Hippocampal formation (tissue), 2 donors: ENCODE results near the gene FAM76A.
"Not testable (repeated sequence)": the region's sequence is repeated elsewhere in the genome, so short reads cannot be mapped to it uniquely, and the experiment has no call there.

Source experiments
- DNase-seq, 2 donors: peaks; one replicate each; lab custom pipeline; 2025; lab: John Stamatoyannopoulos, UW

The FAM76A gene

DNA sequence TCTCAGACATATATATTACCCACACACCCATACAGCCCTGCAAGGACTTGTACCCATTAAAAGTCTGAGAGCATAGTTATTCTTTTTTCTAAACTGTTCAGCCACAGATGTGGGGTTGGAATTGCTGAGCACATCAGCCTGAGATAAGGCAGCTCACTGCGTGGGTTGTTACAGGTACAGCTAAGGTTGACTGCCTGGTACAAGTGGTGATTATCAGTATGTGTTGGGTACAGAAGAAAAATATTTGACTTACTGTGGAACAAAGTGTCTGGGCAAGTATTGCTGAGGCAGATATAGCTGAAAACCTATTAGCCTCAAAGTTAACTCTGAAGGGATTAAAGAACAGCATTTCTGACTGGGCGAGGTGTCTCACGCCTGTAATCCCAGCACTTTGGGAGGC, 52.3 kb downstream of the FAM76A start:
- no peak for DNase-seq

DNA sequence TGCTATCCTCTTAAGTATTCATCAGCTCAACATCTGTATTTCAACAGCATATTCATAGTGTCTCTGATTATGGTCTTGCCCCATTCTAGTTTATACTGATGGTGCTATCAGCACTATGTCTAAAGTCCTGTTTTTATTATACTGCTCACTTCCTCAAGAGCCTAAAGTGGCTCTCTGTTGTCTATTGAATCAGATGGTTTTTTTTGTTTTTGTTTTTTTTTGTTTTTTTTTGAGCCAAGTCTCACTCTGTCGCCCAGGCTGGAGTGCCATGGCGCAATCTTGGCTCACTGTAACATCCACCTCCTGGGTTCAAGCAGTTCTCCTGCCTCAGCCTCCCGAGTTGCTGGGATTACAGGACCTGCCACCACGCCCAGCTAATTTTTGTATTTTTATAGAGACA, 53.4 kb downstream of the FAM76A start:
- no peak for DNase-seq

DNA sequence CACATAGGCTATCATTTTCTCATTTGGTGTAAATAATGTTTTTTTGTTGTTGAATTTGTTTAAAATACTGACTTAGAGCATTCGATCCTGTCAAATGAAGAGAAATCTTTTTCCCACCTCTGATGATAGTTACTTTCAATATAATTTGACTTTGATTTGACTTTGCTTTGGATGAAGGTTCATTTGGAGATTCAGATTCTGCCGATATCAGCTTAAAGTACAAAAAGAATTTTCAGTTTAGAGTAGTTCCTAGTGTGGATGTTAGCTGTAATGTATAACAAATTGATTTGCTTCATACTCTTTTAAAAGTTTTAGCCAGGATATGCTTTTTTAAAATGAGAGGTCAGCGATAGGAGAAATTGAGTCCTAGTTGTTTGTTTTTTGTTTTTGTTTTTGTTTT, 57.2 kb downstream of the FAM76A start:
- DNase-seq = no peak

DNA sequence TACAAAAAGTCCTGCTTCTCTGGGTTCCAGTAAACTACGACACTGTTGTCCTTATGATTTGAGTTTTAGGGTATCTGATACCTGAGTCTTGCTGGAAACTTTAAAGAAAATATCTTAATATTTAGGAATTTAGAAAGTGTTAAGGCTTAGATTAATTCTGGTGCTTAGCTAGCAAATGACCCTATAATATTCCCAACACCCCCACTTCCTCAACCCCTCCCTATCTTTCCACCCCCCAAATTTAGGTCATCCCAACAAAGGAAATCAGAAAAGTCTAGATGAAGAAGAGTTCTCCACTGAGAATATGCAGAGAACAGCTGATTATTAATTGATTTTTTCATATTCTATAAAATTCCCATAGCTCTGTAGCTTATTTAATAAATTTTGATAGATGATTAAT, 58.9 kb downstream of the FAM76A start:
- no peak for DNase-seq

DNA sequence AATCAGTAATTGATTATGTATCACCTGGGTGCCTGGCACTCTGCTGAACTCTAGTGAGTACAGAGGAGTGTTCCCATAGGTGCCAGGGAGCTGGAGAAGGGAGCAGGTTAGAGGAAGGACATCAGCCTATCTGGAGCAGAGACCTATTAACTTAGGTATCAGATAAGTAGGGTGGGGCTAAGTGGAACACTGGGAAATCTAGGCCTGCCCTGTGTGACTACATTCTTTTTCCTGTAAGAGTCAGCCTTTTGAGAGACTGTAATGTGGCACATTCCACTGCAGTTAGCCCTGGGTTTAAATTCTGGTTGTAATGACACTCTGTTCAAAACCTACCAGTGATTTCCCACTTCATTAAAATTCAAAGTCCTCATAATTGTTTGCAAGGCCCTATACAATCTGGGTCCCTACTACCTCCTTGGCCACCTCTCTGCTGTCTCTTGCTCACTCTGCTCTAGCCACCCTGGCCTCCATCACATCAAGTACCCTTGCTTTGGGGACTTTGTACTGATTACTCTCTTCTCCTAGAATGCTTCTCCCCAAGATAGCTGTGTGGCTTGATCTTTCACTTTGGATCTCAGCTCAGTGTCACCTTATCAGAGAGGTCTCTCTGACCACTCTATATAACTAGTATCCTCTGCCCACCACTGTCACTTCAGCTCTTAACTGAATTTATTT, 60.2 kb downstream of the FAM76A start:
- DNase-seq = no peak

DNA sequence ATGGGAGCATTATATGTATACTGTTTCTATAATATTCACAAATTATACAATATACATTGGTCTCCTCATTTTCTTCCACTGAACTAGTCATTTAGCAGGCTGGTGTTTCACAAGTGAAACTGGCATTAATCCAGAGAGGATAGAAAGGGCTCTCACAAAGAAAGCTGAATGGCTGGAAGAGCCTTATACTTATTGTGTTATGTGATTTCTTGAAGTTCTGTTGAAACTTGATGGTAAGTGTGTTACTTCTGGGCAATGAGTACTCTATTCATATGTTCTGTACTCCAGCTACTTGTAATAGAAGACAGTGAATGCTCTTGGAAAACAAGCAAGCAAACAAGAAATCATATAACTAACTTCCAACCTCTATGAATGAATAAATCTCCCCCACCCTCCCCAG, 62.1 kb downstream of the FAM76A start:
- DNase-seq = no peak

DNA sequence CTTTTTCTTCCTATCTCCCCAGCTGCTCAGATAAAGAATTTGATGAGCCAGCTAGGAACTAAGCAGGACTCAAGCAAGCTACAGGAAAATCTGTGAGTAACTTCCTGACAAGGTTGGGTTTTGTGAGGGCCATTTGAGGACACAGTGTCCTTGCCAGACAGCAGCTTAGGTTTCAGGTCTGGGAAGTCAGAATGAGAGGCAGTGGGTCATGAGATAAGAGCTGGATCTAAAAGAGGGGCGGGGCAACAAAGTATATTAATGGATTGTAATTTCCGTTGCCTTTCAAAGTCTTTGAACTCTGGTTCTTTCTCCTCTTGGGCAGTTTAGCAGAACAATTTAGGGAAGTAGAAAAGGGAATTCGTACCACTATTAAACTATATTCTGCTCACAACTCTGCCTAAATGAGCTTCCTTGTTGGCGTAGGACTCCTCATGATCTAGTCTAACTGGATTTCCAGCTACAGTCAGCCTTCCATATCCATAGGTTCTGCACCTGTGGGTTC, 63.8 kb downstream of the FAM76A start:
- DNase-seq = no peak

DNA sequence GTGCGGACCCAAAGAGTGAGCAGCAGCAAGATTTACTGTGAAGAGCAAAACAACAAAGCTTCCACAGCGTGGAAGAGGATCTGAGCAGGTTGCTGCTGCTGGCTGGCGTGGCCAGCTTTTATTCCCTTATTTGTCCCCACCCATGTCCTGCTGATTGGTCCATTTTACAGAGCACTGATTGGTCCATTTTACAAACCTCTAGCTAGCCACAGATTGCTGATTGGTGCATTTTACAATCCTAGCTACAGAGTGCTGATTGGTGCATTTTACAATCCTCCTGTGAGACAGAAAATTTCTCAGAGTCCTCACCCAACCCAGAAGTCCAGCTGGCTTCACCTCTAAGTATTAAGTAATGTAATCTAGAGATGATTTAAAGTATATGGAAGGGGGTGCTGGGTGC, 64.5 kb downstream of the FAM76A start:
- not testable (repeated sequence) for DNase-seq

DNA sequence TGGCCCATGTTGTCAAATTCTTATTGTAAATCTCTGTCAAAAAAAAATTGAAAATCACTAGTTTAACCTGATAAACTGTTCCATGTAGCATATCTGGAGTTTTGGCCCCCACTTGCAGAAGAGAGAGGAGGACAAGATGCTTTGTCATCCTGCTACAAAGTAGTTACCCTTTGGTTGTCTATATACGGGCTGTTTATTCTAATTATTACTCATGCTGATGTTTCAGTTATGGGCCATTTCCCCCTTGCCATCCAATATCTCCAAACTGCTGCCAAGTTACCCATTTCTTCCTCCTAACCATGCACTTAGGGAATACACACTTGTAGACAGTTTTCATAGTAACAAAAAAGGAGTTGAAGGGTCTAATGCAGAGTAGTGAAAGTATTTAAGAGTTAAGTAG, 69.8 kb downstream of the FAM76A start:
- DNase-seq = no peak

DNA sequence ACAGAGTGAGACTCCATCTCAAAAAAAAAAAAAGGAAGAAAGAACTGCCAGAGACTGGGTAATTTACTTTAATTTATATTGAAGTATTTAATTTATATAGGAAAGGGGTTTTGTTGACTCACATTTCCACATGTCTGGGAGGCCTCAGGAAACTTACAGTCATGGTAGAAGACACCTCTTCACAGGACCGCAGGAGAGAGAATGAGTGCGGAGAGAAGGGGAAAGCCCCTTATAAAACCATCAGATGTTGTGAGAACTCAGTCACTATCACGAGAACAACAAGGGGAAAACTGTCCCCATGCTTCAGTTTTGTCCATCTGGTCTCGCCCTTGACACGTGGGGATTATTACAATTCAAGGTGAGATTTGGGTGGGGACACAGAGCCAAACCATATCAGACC, 79.0 kb downstream of the FAM76A start:
- no peak for DNase-seq

DNA sequence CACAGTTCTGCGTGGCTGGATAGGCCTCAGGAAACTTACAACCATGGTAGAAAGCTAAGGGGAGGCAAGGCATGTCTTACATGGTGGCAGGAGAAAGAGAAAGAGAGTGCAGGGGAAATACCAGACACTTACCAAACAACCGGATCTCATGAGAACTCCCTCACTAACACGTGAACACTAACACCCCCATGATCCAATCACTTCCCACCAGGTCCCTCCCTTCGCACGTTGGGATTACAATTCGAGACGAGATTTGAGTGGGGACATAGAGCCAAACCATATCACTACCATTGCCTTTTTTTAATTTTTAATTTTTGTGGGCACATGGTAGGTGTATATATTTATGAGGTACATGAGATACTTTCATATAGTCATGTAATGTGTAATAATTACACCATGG, 81.0 kb downstream of the FAM76A start:
- DNase-seq = no peak

DNA sequence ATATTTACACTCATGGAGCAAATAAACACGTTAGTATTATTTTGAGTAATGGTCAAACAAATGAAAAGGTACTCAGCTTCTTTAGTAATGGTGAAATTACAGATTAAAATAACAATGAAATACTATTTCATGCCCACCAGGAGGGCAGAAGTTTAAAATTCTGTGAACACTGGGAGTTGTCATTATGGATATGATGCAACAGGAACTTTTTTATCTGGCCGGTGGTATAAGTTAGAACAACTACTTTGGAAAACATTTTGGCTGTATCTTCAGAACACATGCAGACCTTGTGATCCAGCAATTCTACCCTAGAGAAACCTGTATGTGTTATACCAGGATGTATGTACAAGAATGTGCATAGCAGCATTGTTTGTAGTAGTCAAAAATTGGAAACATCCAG, 81.6 kb downstream of the FAM76A start:
- DNase-seq = no peak

DNA sequence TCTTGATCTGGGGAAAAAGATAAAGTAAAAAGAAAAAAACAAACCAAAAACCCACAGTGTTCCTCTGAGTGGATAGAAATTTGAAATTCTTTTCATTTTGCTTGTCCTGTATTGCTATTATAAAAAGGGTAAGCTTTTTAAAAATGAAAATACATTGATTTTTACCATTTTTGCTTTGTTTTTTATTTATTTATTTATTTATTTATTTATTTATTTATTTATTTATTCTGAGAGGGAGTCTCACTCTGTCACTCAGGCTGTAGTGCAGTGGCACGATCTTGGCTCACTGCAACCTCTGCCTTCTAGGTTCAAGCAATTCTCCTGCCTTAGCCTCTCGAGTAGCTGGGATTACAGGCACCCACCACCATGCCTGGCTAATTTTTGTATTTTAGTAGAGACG, 82.4 kb downstream of the FAM76A start:
- DNase-seq = not testable (repeated sequence)

DNA sequence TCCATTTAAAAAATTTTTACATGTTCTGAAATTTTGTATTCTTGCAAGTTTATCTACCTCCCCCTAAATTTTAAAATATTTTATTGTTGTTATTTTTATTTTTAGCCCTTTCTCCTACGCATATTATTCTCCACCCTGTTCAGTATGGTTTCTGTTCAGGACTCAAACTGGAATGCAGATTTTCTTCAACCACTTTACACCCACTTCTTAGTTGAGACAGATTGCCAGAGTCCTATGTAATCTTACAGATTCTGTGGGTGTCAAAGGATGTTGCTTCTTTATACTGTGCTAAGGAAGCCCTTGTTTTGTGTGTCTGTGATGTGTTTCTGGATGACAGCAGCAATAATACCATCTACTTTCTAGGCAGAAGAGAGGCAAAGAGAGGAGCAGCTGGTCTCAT, 84.1 kb downstream of the FAM76A start:
- DNase-seq = peak in 1 of 2 donors; percentile 5

DNA sequence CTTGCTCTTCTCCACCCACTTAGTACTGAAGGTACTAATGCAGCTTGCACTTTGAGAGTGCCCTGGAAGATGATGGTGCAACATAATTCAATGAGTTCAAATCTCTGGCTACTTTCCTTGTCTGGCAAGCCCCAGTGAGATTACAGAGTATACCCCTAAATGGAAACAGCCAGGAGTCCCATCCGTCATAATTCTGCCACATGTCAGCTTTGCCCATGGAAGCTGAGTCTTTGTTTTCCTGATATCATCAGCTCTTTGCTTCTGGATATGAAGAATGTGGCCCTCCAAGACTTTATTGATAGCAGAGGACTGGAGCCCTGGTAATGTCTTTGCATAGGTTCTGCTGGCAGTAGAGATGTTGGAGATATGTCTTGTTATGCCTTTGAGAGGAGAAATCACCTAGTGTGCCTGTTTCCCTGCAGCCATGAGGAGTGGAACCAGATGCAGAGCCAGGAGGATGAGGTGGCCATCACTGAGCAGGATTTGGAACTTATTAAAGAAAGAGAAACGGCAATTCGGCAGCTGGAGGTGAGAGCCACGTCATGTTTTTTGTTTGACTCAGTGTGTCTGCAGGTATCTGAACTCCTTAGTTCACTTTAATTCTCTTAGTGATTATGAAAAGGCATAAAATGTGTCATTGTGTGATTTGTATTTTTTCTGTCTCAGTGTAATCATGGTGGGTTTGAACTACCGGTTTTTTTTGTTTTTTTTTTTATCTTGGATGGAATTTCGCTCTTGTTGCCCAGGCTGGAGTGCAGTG, 86.2 kb downstream of the FAM76A start:
- DNase-seq = no peak
